Pulmonary artery endothelial cell (primary cell): Measurements from ENCODE around the gene HNF1B. TPM values are rescaled to one million over a fixed set of nuclear protein-coding genes. Genes with fewer than 3 reads are reported as not detected.

Source experiments
- DNase-seq: peaks from one replicate; pipeline ENCODE4 v3.0.0-alpha.2; 2011; ENCODE audit warnings: low read depth, low spot score
- total RNA-seq: library from RNA; depleted of rRNA; stranded (reverse); fragments of >200 nt; gene quantifications from 2 replicates; pipeline ENCODE4 v1.2.3, GENCODE V29; 2014

The HNF1B gene
- total RNA-seq, 1 donor from 2014 or later = not detected

- DNase-seq = no peak
Measured at GRCh38 chr17:37761961-37762360, 17.1 kb upstream of the HNF1B start.

- no peak for DNase-seq
Measured at GRCh38 chr17:37761059-37761458, 16.2 kb upstream of the HNF1B start.

GRCh38 chr17:37759014-37759637 is 14.3 kb upstream of the HNF1B start:
- DNase-seq = no peak

DNA sequence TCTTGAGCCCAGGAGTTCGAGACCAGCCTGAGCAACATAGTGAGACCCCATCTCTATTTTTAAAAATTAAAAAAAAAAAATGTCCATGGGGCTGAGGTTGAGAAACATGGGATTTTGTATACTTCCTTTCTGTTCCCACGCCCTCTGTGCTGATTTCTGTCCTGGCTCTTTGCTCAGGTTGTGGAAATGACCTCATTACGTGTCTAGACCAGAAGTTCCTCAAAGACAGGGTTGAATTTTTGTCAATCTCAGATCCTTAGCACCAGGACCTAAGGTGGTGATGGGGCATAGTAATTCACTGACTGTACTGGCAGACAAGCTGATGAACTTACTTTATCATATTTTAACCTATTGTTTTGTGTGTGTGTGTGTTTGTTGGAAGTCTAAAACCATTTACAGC is 11.2 kb upstream of the HNF1B start:
- DNase-seq = no peak

- no peak for DNase-seq
Measured at GRCh38 chr17:37755455-37755854, 10.6 kb upstream of the HNF1B start.

DNA sequence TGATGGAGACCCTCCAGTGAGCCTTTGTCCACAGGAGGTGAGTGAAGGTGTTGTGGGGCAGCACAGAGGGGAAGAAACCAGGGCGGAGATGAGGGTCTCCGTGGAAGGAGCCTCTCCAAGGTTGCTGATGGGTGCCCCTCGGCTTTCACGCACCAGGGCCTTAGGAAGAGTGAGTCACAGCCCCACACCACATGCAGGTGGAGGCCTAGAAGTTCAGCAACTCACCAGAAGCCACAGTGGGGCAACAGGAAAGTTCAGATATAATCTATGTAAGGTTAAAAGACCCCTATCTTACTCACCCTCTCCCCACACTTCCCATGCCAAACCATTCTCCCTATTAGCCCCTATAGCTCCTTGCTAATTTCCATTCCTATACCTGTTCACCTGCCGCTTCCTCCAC is 9.5 kb upstream of the HNF1B start:
- no peak for DNase-seq

DNA sequence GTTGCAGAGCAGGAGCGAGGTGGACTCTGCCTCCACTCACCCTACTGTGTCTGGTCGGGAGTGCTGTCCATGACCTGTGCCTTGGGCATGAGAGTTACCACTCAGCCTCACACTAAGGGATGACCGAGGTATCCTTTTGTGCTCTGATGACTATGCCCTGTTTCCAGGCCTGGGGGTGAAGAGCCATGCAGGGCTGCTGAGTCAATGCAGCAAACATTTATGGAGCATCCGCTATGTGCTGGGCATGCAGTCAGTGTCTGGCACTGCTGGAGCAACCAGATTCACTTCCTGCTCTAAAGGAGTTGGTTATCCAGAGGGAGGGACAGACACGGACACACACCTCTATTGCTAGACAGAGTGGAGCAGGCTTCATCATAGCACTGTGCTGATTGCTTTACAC is 7.6 kb upstream of the HNF1B start:
- no peak for DNase-seq

DNA sequence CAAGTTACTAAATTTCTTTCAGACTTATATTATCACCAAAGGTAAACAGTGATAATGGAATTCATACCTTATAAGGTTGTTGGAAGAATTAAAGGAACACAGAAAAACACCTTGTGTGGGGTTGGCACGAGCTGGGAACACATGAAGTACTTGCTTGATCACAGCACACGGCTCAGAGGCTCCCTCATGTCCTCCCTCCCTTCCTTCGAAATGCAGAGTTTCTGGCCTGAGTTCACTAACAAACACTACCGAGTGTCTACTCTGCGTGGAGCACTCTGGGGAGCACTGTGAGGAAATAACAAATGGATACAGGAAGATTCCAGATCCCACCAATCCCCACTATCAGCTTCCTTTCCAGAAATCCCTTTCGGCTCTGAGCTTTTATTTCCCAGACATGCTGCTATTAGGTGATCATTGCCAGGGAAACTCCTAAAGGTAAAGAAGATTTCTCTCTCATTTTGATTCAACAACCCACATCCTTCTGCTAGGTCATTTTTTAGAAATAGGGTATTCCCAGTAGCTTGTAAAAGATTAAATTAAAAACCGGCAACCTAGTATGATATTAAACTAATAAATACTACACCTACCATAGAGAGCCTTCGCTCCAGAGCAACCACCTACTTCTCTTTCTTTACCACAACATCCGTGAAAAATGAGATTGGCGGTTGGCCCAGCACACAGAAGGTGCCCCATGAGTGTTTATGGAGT is 6.1 kb upstream of the HNF1B start:
- DNase-seq = no peak

- no peak for DNase-seq
Measured at GRCh38 chr17:37750292-37750691, 5.4 kb upstream of the HNF1B start.

DNA sequence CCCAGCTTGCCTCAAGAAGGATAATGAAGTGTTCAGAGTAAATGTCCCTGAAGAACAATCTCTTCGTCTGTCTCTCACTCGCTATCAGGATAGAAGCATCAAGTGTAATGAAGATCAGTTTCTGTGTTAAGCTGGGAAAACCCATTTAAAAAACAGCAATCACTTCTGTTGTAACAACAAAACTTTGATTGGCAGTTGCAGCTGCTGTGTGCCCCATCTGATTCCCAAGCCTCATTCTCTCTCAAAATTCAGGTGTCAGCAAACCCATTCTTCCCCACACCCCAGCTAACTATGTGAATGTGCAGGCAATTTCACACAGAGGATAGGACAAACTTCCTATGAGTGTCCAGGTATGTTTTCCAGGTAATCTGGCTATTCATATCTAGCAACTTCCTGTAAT is 2.4 kb upstream of the HNF1B start:
- DNase-seq = no peak

GRCh38 chr17:37746617-37747016 is 1.8 kb upstream of the HNF1B start:
- DNase-seq = no peak

- DNase-seq = no peak
Measured at GRCh38 chr17:37745801-37746426, 1.1 kb upstream of the HNF1B start.

DNA sequence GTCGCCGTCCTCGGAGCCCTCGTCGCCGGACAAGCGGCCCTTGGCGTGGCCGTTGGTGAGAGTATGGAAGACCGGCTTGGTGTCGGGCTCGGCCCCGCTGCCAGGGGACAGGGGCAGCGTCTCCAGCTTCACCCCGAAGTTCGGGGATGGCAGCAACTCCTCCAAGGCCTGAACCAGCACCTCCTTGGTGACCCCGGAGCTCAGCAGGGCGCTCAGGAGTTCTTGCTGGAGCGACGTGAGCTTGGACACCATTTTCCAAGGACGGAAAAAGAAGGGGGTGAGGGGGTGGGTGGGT is 279 bp downstream of the HNF1B start:
- DNase-seq = no peak

- no peak for DNase-seq
Measured at GRCh38 chr17:37743875-37744632, 805 bp downstream of the HNF1B start.

- no peak for DNase-seq
Measured at GRCh38 chr17:37743612-37743874, 1.3 kb downstream of the HNF1B start.

DNA sequence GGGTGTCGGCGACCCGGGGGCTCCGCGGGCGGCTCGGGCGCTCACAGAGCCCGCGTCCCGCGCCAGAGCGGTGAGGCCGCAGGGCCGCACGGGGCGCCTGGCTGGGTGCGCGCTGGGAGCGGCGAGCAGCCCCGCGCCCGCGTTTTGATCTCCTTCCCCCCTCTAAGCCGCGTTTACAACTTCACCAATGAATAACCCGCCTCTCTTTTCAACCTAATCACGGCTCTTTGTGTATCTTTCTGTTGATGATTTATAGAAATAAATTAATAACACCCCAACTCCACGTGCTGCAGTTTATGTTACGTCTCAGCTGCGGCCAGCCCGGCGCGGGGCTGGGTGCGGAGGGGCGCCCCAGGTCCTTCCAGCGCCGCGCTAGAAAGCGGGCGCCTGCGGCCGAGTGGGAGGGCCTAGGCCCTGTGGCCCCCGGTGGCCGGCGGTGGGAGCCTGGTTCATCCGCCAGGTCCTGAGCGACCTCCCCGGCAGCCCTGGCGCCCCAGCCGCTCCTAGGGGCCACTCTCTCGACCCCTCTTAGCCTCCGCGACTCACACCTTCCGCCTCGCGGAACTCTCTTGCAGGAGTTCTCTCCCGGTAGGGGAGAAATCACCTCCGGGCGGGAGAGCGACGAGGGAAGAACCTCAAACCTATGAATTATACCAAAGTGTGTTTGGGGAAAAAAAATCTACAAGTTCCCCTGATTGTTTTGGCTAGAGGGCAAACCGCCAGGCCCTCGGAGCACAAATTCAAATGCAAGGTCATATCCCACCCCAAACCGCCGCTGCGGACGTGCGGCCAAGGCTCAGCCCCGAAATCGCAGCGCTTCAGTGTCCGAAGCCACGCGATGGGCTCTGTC is 1.9 kb downstream of the HNF1B start:
- DNase-seq = no peak

DNA sequence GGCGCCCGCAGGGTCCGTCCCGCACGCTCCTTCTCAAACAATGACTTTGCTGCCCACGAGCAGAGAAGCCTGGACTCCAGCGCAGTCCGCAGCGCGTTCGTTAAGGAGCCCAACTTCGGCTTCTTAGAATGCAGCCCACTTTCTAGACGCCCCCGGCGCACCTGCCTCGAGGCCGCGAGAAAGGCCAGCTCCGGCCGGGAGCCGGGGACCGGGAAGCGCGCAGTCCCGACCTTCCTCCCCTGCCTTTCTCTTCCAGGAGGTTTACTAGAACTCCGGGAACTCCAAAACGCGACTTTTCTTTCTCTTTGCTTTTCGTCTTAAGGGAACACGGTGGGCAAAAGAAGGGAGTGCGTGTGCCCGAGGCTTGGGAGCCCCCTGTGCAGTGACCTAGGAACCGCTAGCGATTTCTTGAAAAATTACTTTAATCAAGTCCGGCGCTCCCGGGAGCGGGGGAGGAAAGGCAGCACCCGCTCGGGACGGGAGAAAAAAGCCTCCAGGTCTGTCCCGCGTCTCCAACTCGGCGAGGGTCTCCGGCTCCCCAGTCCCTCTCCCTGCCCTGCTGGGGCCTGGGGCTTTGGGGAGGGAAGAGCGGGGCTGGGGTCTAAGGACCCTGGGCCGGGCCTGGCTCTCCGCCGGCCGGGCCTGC is 2.6 kb downstream of the HNF1B start:
- no peak for DNase-seq

GRCh38 chr17:37741341-37742115 is 3.3 kb downstream of the HNF1B start:
- no peak for DNase-seq

GRCh38 chr17:37740915-37741314 is 3.9 kb downstream of the HNF1B start:
- DNase-seq = no peak

GRCh38 chr17:37737971-37738370 is 6.9 kb downstream of the HNF1B start:
- DNase-seq = no peak
